ENCODE measurements around the gene ZNF300.
"Not testable (repeated sequence)": the region's sequence is repeated elsewhere in the genome, so short reads cannot be mapped to it uniquely, and the experiment has no call there.

The ZNF300 gene

DNA sequence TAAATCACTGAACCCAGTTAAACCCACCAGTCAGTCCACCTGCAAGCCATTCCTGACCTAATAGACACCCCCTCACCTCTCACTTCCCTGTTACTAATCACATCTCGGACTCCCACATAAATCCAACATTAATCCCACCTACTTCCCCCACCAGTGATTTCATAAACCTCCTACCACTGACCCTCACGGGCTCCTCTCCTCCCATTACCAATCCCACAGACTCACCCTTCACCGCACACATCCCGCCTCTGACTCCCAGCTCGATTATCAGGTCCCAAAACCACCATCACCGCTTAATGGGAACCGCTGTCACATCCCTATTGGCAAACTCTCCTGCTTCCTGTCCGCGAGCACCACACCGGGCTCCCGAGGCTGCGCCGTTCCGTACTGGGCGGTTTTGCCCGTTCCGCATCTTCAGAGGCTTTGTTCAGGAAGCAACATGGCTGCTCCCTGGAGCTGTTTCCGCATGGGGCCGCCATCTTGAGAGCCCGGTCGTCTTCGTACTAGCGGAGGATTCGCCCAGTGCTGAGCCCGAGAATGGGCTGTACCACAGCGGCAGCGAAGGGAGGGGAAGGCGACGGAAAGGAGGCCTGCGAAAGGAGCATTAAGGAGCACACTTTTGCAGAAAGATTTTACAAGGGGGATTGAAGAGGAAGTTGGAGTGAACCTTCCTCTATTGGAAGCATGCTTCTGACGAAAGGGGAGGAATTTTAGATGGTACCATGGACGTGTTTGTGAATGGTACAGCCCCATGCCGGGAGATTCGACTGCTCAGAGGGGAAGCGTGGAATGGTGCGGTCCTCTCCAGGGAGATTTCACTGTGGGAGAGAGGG is at the start of gene ZNF300:
Gene ZNF300 (minus strand): TSS at position 502 of the 833 bp plus-strand sequence. CDS start 1,825 bp downstream, outside the sequence.
- peak in 1 of 2 donors; percentile 20 for DNase-seq (ENCODE audit: low read depth in 2 of 2)

GRCh38 chr5:150948539-150948938 is 43.8 kb upstream of the ZNF300 start:
- no peak for DNase-seq (ENCODE audit: low read depth in 2 of 2)

GRCh38 chr5:150946351-150946905 is 41.6 kb upstream of the ZNF300 start:
- DNase-seq (ENCODE audit: low read depth in 2 of 2), result no peak

- no peak for DNase-seq (ENCODE audit: low read depth in 2 of 2)
Measured at GRCh38 chr5:150945947-150946346, 41.2 kb upstream of the ZNF300 start.

GRCh38 chr5:150945486-150945885 is 40.7 kb upstream of the ZNF300 start:
- no peak for DNase-seq (ENCODE audit: low read depth in 2 of 2)

- DNase-seq (ENCODE audit: low read depth in 2 of 2), result no peak
Measured at GRCh38 chr5:150931368-150931965, 26.7 kb upstream of the ZNF300 start.

- no peak for DNase-seq (ENCODE audit: low read depth in 2 of 2)
Measured at GRCh38 chr5:150918613-150919012, 13.8 kb upstream of the ZNF300 start.

GRCh38 chr5:150912312-150912814 is 7.6 kb upstream of the ZNF300 start:
- DNase-seq (ENCODE audit: low read depth in 2 of 2), result no peak

DNA sequence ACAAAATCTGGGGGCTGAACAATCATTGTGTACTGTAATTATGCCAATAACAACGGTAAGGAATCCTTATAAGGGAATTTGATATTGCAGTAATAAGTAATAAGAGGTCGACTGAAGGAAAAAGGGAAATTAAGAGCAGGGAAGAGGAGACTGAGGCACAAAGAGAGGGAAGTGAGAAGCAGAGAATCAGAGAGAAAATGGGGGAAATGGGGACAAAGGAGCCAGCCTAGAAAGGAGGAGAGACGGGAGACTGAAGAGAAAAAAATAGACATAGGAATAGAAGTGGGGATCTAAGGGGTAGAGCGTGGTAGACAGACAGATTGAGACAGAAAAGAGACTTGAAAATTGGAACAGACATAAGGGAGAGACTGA is 518 bp upstream of the ZNF300 start:
- DNase-seq (ENCODE audit: low read depth in 2 of 2), result no peak

GRCh38 chr5:150901446-150901845 is 3.3 kb downstream of the ZNF300 start:
- DNase-seq (ENCODE audit: low read depth in 2 of 2), result no peak

- DNase-seq (ENCODE audit: low read depth in 2 of 2), result no peak
Measured at GRCh38 chr5:150895431-150896428, 9.1 kb downstream of the ZNF300 start.

- DNase-seq (ENCODE audit: low read depth in 2 of 2), result no peak
Measured at GRCh38 chr5:150879358-150879757, 25.4 kb downstream of the ZNF300 start.

DNA sequence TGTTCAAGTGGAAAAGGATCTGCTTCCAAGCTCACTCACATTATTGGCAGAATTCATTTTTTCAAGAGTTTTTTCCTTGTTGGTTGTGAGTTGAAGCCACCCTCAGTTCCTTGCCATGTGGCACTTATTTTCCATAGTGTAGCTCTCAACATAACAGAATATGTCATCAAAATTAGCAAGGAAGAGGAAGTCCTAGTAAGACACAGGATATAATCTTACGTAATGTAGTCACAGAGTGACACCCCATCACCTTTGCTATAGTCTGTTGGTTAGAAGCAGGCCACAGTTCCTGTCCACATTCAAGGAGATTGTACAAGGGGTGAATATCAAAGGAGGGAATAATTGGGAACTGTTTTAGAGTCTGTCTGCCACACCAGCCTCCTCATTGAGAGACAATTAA is 42.7 kb downstream of the ZNF300 start:
- no peak for DNase-seq (ENCODE audit: low read depth in 2 of 2)

GRCh38 chr5:150860246-150860821 is 44.4 kb downstream of the ZNF300 start:
- DNase-seq (ENCODE audit: low read depth in 2 of 2), result no peak

DNA sequence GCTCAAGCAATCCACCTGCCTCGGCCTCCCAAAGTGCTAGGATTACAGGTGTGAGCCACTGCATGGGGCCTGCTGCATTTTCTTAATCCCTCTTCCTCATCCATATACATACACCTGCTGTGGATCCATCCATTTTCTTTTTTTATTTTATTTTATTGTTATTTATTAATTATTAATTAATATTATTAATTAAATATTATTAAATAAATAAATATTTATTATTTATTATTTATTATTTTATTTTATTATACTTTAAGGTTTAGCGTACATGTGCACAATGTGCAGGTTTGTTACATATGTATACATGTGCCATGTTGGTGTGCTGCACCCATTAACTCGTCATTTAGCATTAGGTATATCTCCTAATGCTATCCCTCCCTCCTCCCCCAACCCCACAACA is 48.1 kb downstream of the ZNF300 start:
- not testable (repeated sequence) for DNase-seq (ENCODE audit: low read depth in 2 of 2)

- no peak for DNase-seq (ENCODE audit: low read depth in 2 of 2)
Measured at GRCh38 chr5:150853561-150853960, 51.2 kb downstream of the ZNF300 start.

DNA sequence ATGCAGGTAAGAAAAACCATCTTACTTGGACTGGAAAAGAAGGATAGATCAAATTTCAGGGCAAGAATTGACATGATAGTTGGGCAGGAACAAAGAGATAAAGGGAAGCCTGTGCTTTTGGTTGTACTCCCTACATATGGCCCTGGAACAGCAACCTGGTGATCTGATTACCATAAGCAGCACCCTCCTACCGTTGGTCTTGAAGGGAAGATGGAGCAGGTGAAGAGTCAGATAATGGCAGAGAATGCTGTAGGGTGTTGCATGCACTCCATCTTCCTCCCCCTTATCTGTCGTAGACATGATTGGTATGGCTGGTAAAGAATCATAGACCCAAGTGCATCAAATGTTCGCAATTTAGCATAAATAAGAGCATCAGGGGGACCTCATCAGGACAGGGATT is 53.7 kb downstream of the ZNF300 start:
- no peak for DNase-seq (ENCODE audit: low read depth in 2 of 2)

DNA sequence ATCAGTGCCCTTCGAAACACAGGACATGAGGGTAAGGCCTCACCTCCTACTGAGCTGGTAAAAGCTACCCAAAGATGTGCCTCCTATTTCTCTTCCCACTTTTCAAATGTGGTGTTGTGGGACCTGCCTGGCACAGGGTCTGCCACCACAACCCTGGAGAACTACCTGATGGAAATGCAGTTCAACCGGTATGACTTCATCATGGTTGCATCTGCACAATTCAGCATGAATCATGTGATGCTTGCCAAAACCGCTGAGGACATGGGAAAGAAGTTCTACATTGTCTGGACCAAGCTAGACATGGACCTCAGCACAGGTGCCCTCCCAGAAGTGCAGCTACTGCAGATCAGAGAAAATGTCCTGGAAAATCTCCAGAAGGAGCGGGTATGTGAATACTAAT is 56.5 kb downstream of the ZNF300 start:
- DNase-seq (ENCODE audit: low read depth in 2 of 2), result no peak

DNA sequence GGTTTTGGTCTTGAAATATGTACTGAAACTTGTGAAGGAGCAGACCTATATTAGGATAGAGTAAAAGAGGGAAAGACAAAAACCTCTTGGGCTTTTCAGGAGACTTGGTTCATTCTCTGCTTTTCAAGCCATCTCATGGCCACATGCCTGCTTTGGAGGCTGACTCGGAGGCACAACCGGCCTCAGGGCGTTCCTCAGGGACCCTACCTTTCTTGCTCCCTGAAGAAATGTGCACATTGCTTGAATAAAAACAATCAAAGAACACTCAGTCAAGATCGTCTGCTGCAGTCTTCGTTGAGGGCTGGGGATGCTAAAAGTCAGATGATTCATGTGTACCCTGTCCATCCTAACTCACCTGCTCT is 57.5 kb downstream of the ZNF300 start:
- DNase-seq (ENCODE audit: low read depth in 2 of 2), result no peak

DNA sequence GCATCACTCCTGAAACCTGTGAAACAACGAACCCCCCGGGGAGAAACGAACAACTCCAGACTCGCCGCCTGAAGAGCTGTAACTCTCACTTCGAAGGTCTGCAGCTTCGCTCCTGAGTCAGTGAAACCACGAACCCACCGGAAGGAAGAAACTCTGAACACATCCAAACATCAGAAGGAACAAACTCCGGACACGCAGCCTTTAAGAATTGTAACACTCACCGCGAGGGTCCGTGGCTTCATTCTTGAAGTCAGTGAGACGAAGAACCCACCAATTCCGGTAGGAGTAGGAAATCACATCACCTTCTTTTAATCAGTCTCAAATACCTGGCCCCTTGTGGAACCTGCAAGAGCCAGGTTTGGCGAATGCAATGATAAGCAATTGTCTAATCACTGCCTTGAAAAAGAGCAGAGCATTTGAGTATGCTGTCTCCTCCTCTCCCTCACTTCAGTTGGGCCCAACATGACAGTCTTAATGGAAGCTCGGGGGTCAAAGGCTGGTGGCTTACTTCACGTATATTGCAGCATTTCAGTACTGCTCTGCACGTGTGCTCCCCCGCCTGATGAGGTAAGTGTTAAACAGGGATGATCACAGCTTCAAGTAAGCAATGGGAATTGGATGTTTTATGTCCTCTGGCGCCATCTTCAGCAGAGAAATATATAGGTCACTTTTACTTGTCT is 58.0 kb downstream of the ZNF300 start:
- peak; percentile 10 to 42 for DNase-seq (ENCODE audit: low read depth in 2 of 2)

- DNase-seq (ENCODE audit: low read depth in 2 of 2), result not testable (repeated sequence)
Measured at GRCh38 chr5:150846308-150846653, 58.5 kb downstream of the ZNF300 start, which contains the start of gene IRGM. TSS of gene IRGM (plus strand) at chr5:150846521. CDS start at chr5:150848124, 1,603 bp downstream.

Measured in stimulated activated CD8-positive, alpha-beta memory T cell treated with anti-CD3 and anti-CD28 coated beads, Interleukin-2, amount 100 ng/mL, for 48 hours (primary cell).